Heart right ventricle (tissue), 16 donors: Measurements from ENCODE around the gene NOSTRIN. TPM values are rescaled to one million over a fixed set of nuclear protein-coding genes. Genes with fewer than 3 reads are reported as not detected.
"Not testable (repeated sequence)": the region's sequence is repeated elsewhere in the genome, so short reads cannot be mapped to it uniquely, and the experiment has no call there.

ENCODE experiments used
- ATAC-seq, 8 donors: fragments of 200-7000 bp; cut with Tn5 transposase; one replicate each; pipeline ENCODE4 v1.9.1; 2020; ENCODE audit warnings: mild to moderate bottlenecking in 8 of 8, moderate library complexity in 8 of 8, moderate number of reproducible peaks in 1 of 8
- DNase-seq, 2 donors: peaks; one replicate each; pipeline ENCODE4 v3.0.0-alpha.2; 2020
- H3K27ac ChIP-seq, 10 donors: fragments of 200-600 bp; sonication (generic) in 2 of 10; one replicate each; pipeline versions ENCODE4 v1.5.0 to v1.8.0; 2020 to 2022; ENCODE audit warnings: mild to moderate bottlenecking in 3 of 10
- H3K27me3 ChIP-seq, 7 donors: fragments of 200-600 bp; one replicate each; pipeline ENCODE4 v1.8.0; 2021 to 2022; ENCODE audit warnings: mild to moderate bottlenecking in 2 of 7
- H3K36me3 ChIP-seq, 9 donors: fragments of 200-600 bp; sonication (generic) in 1 of 9; one replicate each; pipeline versions ENCODE4 v1.5.0 to v1.8.0; 2020 to 2022; ENCODE audit warnings: mild to moderate bottlenecking in 2 of 9
- H3K4me1 ChIP-seq, 9 donors: fragments of 200-600 bp; sonication (generic) in 1 of 9; one replicate each; pipeline versions ENCODE4 v1.5.0 to v1.8.0; 2020 to 2022; ENCODE audit warnings: mild to moderate bottlenecking in 4 of 9
- H3K4me3 ChIP-seq, 10 donors: fragments of 200-600 bp; sonication (generic) in 2 of 10; one replicate each; pipeline versions ENCODE4 v1.5.0 to v1.8.0; 2020 to 2022; ENCODE audit warnings: mild to moderate bottlenecking in 7 of 10, moderate library complexity in 2 of 10
- H3K9me3 ChIP-seq, 11 donors: fragments of 200-600 bp in 10 of 11; sonication (generic) in 2 of 11; one replicate each; pipeline versions ENCODE4 v1.5.0 to v1.8.0; 2013 to 2022; ENCODE audit warnings: mild to moderate bottlenecking in 2 of 11, control low read depth in 1 of 11, moderate library complexity in 1 of 11
- WGBS, 2 donors: extraction: QIAGEN DNeasy Blood & Tissue Kit; methylation state at CpG; one replicate each; pipeline ENCODE4 v1.1.7; 2013; ENCODE audit warnings: inconsistent platforms in 1 of 2; 5-methylcytosine and 5-hydroxymethylcytosine counted together
- intact Hi-C, 10 donors: fragments of 100-400 bp; cut with DNase I; formaldehyde crosslinking; loops; one replicate each; pipeline versions ENCODE4 v1.11.1 to v1.14.2; 2022
- polyA plus RNA-seq, 2 donors: library from polyadenylated mRNA; stranded (reverse); fragments of 200-250 nt; gene quantifications; one replicate each; pipeline ENCODE4 v1.2.3, GENCODE V29; 2013
- total RNA-seq, 10 donors: library from RNA; stranded (reverse); fragmentation: NEBNext Ultra II Directional in 3 of 10; extraction: Animal tissue kit (Norgen Biotek cat#: 25700) in 3 of 10; gene quantifications; one replicate each; pipeline versions ENCODE4 v1.2.1 to v1.2.4, GENCODE V29; 2021 to 2023
- TF ChIP-seq, protein P1 (sequence below), 9 donors: fragments of 200-600 bp; sonication (generic) in 2 of 9; IDR thresholded peaks; one replicate each; pipeline versions ENCODE4 v1.5.0 to v1.8.0; 2021 to 2022; ENCODE audit warnings: antibody characterized with exemption in 9 of 9, mild to moderate bottlenecking in 5 of 9, moderate library complexity in 1 of 9
- donor health status: Arrhythmogenic right ventricular cardiomyopathy.
- donor health status: ischemic (EF 13 %, LVEDD 7.1; RV severe dilation, severe dysfunction).
- donor health status: healthy with polysubstance abuse.
- donor health status: DM: no; HTN: yes; CAD: no.
- donor health status: DM: no; HTN: no; CAD: no.
- donor health status: ischemic (EF 25% LVEDD 6.9; RV normal size, moderate dysfunction).
- donor health status: ischemic (EF 25% LVEDD 5.7; RV mildly dilated, moderate dysfunction).
- donor health status: healthy.
- donor health status: DM: yes; HTN: yes; CAD: no.
- donor health status: Ischemic cardiomyopathy.
- donor health status: ischemic (EF 35%, LVEDD 5.7; RV mildly dilated, moderate dysfunction).
- donor health status: nonischemic (EF 11% LVEDD 7.7; RV severe dilation, severe dysfunction).
- donor health status: DM: yes; HTN: yes; CAD: no.
- donor health status: PGD.
- donor health status: ischemic (EF 29% LVEDD 5.4; RV normal size, mild dysfunction).
- donor health status: nonischemic (EF 23%, LVEDD 6.1; RV moderate dilation, normal function).

Gene NOSTRIN
- total and polyA plus RNA-seq, 12 donors = 5.0 to 44.6 (median 12.2) TPM

DNA sequence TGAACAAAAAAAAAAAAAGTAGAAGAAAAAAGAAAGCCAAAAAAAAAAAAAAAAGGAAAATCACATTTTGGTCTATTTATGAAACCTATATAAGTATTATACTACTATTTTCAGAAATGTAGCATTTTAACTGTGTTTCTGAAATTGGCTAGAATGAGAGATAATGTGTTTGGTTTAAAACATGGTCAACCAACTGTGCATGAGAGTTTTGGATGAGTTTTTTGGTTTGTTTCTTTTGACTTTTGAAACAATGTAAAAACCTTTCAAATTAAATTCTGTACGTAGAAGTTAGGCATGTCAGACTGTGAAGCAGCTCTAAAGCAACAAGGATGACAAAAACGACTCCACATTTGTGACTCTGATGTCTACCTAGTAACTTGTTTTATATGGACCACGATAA, 53.2 kb downstream of the NOSTRIN start:
- TF ChIP-seq, protein P1, sequence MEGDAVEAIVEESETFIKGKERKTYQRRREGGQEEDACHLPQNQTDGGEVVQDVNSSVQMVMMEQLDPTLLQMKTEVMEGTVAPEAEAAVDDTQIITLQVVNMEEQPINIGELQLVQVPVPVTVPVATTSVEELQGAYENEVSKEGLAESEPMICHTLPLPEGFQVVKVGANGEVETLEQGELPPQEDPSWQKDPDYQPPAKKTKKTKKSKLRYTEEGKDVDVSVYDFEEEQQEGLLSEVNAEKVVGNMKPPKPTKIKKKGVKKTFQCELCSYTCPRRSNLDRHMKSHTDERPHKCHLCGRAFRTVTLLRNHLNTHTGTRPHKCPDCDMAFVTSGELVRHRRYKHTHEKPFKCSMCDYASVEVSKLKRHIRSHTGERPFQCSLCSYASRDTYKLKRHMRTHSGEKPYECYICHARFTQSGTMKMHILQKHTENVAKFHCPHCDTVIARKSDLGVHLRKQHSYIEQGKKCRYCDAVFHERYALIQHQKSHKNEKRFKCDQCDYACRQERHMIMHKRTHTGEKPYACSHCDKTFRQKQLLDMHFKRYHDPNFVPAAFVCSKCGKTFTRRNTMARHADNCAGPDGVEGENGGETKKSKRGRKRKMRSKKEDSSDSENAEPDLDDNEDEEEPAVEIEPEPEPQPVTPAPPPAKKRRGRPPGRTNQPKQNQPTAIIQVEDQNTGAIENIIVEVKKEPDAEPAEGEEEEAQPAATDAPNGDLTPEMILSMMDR (IDR thresholded peaks at IDR 0.05) = no peak
- H3K9me3 ChIP-seq = no peaks in the 10 kb centered on the region
- ATAC-seq = no peak
- no peak overlapping the region for H3K4me3 ChIP-seq
- no peaks in the 10 kb centered on the region for H3K27me3 ChIP-seq
- peaks cover 0 to 15% (median 0%) of the 10 kb centered on the region in 9 donors for H3K4me1 ChIP-seq
- 95 to 98% methylated on average over 3 of the region's 3 CpGs for WGBS, 2 donors
- H3K36me3 ChIP-seq = peaks cover 0 to 99% (median 5%) of the 10 kb centered on the region in 9 donors
- no peak for DNase-seq
- no peak overlapping the region for H3K27ac ChIP-seq
- intact Hi-C loops = loop anchor here in 1 of 10 donors (10.0 kb wide), 1 partner anchor 81 kb away; no protein-coding TSS in a partner anchor

DNA sequence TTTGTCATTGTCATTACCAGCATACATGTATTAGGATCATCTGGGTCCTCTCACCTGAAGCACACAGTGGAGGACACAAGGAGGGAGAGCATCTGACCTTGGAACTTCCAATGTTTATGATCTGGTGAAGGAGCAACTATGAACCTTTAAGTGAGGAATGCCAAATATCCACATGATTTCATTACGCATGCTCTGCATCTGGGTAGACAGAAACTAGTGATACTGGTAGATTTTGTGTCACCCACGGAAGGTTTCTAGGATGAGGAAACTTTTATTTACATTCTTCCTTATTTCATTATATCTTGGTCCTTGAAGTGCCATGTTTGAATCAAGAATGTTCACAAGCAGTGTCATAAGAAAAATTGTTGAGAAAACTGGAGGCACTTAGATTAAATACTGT, 55.7 kb downstream of the NOSTRIN start:
- Histone ChIP-seq H3K27me3 (no peaks in the 10 kb centered on the region), H3K9me3 (no peaks in the 10 kb centered on the region), H3K27ac (no peak overlapping the region), H3K4me3 (no peak overlapping the region), H3K36me3 (peaks cover 0 to 99% (median 24%) of the 10 kb centered on the region in 9 donors), H3K4me1 (peaks cover 0 to 15% (median 0%) of the 10 kb centered on the region in 9 donors)
- intact Hi-C loops = loop anchor here in 1 of 10 donors (10.0 kb wide), 1 partner anchor 83 kb away; no protein-coding TSS in a partner anchor
- TF ChIP-seq, protein P1 (IDR thresholded peaks at IDR 0.05) = no peak
- DNase-seq = no peak
- ATAC-seq = no peak
- WGBS, 2 donors = 99 to 100% methylated on average over 2 of the region's 2 CpGs

DNA sequence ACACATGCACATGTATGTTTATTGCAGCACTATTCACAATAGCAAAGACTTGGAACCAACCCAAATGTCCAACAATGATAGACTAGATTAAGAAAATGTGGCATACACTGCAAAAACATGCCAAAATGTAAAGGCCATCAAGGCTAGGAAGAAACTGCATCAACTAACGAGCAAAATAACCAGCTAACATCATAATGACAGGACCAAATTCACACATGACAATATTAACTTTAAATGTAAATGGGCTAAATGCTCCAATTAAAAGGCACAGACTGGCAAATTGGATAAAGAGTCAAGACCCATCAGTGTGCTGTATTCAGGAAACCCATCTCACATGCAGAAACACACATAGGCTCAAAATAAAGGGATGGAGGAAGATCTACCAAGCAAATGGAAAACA, 64.7 kb downstream of the NOSTRIN start:
- DNase-seq, H3K27me3 ChIP-seq, H3K4me3 ChIP-seq, H3K27ac ChIP-seq, H3K9me3 ChIP-seq, ATAC-seq, intact Hi-C loops, H3K4me1 ChIP-seq: not testable (repeated sequence)
- WGBS, 2 donors = 100% methylated on average over 1 of the region's 1 CpG
- peaks cover 0 to 35% (median 30%) of the 10 kb centered on the region in 9 donors for H3K36me3 ChIP-seq

DNA sequence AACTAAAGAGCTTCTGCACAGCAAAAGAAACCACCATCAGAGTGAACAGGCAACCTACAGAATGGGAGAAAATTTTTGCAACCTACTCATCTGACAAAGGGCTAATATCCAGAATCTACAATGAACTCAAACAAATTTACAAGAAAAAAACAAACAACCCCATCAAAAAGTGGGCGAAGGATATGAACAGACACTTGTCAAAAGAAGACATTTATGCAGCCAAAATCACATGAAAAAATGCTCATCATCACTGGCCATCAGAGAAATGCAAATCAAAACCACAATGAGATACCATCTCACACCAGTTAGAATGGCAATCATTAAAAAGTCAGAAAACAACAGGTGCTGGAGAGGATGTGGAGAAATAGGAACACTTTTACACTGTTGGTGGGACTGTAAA, 67.9 kb downstream of the NOSTRIN start:
- ATAC-seq, DNase-seq, H3K9me3 ChIP-seq, H3K4me1 ChIP-seq, H3K27ac ChIP-seq, intact Hi-C loops, H3K27me3 ChIP-seq, H3K4me3 ChIP-seq: not testable (repeated sequence)
- WGBS, 2 donors = 96 to 100% methylated on average over 1 of the region's 1 CpG
- H3K36me3 ChIP-seq = peaks cover 0 to 16% (median 0%) of the 10 kb centered on the region in 9 donors

DNA sequence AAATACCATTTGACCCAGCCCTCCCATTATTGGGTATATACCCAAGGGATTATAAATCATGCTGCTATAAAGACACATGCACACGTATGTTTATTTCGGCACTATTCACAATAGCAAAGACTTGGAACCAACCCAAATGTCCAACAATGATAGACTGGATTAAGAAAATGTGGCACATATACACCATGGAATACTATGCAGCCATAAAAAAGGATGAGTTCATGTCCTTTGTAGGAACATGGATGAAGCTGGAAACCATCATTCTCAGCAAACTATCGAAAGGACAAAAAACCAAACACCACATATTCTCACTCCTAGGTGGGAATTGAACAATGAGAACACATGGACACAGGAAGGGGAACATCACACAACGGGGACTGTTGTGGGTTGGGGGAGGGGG, 68.4 kb downstream of the NOSTRIN start:
- ATAC-seq, H3K4me3 ChIP-seq, H3K27ac ChIP-seq, H3K9me3 ChIP-seq, DNase-seq, H3K27me3 ChIP-seq, intact Hi-C loops, H3K4me1 ChIP-seq: not testable (repeated sequence)
- 95 to 98% methylated on average over 4 of the region's 4 CpGs for WGBS, 2 donors
- peaks cover 0 to 15% (median 0%) of the 10 kb centered on the region in 9 donors for H3K36me3 ChIP-seq

DNA sequence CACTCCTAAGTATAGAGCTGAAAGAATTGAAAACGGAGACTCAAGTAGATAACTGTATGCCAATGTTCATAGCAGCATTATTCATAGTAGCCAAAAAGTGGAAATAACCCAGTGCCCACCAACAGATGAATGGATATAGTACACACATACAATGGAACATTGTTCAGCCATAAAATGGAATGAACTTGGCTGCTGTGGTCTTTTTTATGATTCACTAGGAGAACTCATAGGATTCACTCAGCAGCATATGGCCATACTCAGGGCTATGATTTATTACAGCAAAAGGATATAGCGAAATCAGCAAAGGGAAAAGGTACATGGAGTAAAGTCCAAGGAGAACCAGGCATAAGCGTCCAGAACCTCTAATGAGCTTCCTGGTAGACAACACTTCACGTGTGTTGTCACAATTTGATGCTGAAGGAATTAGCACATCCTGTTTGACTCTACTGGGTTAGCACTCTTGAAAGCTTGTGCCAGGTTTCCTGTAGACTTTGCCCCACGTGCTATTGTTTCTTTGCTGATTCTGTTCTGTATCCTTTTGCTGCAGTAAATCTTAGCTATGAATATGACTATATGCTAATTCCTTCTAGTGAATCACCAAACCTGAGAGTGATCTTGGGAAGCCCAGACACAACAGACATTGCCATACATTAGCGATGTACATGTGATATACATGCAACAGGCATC, 72.1 kb downstream of the NOSTRIN start:
- intact Hi-C loops = no loop called here
- DNase-seq (no peak), ATAC-seq (no peak)
- Histone ChIP-seq H3K9me3 (peaks cover 0 to 6% (median 0%) of the 10 kb centered on the region in 11 donors), H3K27me3 (no peaks in the 10 kb centered on the region), H3K4me3 (no peak overlapping the region), H3K36me3 (peaks cover 0 to 15% (median 0%) of the 10 kb centered on the region in 9 donors), H3K4me1 (no peaks in the 10 kb centered on the region), H3K27ac (no peak overlapping the region)
- TF ChIP-seq, protein P1 (IDR thresholded peaks at IDR 0.05) = no peak
- WGBS, 2 donors = 84 to 86% methylated on average over 6 of the region's 6 CpGs

DNA sequence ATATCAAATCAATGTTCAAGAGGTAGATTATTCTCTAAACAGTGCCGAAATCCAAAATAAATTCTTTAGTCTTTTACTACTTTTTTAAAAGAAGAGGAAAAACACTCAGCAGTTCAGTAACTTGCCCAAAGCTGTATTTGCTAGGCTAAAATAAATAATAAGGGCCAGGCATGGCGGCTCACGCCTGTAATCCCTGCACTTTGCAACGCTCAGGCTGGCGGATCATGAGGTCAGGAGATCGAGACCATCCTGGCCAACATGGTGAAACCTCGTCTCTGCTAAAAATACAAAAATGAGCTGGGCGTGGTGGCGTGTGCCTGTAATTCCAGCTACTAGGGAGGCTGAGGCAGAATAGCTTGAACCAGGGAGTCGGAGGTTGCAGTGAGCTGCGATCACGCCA, 79.7 kb downstream of the NOSTRIN start:
- ATAC-seq, H3K4me1 ChIP-seq, H3K27me3 ChIP-seq, DNase-seq, H3K27ac ChIP-seq, H3K9me3 ChIP-seq, H3K4me3 ChIP-seq, H3K36me3 ChIP-seq, intact Hi-C loops: not testable (repeated sequence)
- 98% methylated on average over 12 of the region's 12 CpGs for WGBS, 2 donors
